HG02610 (cell line): ENCODE results near the gene CD81.

Experiments
- ATAC-seq: cut with Tn5 transposase; IDR thresholded peaks from one replicate; pipeline ENCODE4 v1.9.1; 2021; ENCODE audit warnings: mild to moderate bottlenecking, moderate library complexity; ENCODE audit not compliant: unreplicated experiment

The CD81 gene

DNA sequence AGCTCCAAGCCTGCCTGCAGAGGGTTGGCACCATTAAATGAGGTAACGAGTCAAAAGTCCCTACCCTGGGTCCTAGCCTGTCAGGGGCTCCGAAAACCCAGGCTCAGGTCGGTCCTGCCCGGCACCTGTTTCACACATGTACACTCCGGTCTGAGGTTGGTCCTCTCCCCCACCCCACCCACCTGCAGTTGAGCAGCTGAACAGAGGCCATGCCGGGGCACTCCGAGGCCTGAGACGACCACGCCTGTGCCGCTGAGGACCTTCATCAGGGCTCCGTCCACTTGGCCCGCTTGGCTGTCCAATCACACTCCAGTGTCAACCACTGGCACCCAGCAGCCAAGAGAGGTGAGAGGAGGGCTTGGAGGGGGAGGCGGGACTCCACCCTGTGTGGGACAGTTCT, 25.0 kb downstream of the CD81 start:
- no peak for ATAC-seq

DNA sequence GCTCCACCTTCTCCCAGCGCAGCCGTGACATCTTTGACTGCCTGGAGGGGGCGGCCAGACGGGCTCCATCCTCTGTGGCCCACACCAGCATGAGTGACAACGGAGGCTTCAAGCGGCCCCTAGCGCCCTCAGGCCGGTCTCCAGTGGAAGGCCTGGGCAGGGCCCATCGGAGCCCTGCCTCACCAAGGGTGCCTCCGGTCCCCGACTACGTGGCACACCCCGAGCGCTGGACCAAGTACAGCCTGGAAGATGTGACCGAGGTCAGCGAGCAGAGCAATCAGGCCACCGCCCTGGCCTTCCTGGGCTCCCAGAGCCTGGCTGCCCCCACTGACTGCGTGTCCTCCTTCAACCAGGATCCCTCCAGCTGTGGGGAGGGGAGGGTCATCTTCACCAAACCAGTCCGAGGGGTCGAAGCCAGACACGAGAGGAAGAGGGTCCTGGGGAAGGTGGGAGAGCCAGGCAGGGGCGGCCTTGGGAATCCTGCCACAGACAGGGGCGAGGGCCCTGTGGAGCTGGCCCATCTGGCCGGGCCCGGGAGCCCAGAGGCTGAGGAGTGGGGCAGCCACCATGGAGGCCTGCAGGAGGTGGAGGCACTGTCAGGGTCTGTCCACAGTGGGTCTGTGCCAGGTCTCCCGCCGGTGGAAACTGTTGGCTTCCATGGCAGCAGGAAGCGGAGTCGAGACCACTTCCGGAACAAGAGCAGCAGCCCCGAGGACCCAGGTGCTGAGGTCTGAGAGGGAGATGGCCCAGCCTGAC, 26.0 kb downstream of the CD81 start:
- ATAC-seq: no peak

DNA sequence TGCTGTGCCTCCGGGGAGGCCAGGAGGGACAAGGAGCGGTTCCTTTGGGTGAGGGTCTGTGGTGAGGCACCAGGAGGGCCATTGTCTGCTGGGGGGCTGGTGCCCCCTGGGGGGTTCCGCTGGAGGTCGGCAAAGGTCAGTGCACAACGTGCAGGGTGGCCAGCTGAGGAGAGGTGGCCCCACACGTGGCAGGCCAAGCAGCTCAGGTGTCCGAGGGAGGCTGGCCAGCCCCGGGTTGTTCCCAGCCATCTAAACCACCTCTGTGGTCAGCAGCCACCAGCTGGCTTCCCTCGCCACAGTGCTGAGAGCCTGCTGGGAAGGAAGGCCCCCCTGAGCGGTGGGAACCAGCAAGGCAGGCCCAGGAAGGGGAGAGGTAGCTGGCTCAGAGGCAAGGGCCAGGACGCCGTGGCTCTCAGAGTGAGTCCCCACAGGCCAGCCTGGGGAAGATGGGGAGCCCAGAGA, 27.7 kb downstream of the CD81 start:
- no peak for ATAC-seq

DNA sequence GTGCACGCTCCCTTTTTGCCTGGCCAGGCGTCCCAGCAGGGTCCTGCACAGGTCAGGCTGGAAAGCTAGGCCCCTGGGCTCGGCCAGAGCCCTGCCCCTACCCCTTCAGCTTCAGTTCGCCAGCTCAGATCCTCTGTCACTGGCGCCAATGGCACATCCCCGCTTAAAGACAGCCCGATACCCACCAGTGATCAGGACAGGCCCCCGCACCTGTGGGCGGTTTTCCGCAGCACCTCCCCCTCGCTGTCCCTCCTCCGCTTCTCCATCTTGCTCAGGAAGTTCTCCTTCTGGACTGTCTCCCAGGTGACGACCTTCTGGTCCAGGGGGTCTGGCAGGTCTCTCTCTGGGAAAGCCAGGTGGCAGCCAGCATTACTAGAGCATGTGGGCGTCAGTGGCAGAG, 29.3 kb downstream of the CD81 start:
- no peak for ATAC-seq

DNA sequence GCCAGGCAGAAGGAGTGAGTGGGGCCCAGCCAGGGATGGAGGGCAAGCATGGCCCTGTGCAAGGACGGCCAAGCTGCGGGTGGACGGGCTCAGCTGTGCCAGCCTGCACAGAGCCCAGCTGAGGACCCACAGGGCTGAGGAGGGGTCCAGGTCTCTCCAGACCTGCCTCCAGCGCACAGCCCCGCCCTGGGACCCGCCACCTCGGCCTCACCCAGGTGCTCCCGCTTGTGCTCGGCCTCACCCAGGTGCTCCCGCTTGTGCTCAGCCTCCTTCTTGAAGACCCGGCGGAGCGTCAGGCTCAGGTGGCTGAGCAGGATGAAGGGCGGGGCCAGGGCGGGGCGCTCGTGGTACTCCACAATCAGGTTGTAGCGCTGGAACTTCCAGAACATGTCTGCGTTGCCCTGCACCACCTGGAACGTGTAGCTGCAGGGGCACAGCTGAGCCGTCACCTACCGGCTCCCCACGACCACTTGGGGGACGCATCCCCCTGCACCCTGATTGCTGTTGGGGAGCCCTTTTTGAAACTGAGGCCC, 29.8 kb downstream of the CD81 start:
- ATAC-seq: no peak

DNA sequence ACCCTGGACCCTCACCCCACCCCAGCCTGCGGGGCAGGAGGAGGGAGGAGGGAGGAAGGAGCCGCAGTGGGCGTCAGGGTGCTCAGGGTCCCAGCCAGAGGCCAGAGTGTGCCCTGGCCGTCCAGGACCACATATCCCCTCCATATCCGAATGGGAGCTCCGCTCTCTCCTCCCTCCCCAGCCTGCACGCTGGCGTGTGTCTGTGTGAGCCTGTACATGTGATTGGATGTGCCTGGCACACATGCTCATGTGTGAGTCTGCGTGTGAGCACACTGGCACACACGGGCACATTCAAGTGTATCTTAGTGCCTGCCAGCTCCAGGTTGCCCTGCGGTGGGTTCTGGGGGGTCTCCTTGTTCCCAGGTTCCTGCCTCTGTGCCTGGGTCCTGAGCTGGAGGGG, 31.6 kb downstream of the CD81 start:
- no peak for ATAC-seq

DNA sequence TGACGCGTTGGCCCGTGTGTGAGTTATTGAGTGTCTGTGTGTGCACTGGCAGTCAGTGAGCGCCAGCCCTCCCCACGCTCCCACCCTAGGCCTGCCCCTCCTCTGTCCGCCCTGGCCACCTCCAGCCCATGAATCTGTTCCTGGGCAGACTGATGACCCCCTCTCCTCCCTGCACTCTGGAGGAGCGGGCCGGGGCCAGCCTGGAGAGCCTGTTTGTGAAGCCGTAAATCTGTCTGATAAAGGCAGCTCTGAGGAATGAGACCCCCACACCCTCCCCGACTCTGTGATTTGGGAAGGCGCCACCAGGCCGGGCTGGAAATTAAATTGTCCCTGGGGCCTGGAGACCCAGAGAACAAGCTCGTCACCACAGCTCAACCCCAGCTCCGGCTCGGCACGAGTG, 32.0 kb downstream of the CD81 start:
- ATAC-seq: no peak

DNA sequence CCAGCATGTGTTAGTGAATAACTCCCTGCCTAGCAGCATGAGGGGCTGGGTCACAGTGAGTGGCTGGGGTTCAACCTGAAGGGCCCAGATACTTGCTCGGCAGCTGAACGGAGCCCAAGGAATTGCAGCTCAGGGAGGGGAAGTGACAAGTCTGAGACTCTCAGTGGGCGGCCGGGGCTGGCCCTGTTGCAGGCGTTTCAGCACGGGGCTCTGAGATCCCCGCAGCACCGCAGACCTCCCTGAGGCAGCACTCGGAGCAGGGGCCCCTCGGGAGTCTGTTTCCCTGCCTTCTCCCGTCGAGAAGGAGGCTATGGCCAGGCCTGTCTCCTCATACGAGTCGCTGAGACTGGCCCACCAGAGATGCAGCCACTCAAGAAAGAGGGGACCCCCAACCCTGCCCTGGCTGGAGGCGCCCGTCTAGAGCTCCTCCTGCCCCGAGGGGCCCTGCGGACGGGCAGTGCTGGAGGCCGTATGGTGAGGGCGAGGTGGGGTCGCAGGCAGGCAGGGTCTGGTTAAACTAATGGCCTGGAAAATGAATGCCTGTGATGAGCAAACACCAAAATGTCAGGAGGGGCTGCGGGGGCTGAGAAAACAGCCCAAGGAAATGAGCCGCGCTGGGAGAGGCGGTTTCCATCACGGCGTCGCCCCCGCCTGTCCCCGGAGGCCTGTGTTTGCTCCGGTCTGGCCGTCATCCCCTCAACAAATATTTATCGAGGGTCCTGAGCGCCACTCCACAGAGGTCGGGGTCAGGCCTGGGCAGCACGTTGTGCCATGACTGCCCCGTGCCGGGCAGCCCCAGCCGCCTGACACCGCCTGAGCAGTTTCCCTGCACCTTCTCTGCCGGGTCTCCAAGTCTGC, 32.7 kb downstream of the CD81 start:
- ATAC-seq: no peak

DNA sequence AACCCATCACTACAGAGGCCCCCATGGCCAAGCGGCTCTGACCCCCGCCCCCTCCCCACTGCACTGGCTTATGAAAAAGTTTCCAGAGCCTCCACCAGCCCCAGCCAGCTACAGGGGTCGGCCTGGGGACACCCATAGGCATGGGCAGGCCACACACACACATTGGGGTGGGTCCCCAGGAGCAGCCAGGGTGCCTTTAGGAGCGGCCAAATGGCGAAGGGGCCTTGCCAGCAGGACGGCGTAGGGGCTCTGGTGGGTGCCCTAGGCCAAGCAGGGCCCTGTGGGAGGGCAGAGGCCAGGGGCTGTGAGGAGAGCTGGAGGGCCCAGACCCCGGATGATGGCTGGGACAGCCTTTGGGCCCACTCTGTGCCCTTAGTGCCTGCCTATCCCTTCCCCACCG, 33.5 kb downstream of the CD81 start:
- ATAC-seq: no peak

DNA sequence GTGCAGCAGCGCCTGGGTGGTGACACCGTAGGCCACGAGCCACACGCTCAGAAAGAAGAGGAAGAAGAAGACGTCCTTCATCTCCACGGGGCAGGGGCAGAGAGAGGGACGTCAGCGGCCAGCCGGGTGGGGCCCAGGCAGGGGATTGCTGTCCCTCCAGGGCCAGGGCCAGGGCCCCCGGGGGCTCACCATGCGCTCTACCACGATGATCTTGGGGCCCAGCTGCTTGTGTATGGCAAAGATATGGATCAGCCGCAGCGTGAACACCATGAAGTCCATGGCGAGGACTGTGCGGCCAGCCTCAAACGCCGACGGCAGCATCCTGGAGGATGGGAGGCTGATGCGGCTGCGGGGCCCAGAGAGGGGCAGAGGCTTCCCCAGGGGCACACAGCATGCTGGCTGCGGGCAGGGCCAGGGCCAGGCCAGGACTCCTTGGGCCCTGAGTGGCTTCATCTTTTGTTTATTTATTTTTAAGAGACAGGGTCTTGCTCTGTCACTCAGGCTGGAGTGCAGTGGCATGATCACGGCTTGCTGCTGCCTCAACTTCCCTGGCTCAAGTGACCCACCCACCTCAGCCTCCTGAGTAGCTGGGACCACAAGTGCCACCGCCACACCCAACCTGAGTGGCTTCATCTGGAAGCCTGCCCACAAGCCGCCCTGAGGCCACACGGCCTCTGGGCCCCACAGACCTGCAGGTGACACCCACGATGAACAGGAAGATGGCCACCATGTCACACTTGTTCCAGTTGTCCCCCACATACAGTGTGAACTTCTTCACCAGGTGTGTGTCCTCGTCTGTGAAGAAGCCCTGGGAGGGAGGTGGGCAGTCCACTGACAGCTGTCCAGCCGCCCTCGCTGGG, 34.6 kb downstream of the CD81 start:
- no peak for ATAC-seq

DNA sequence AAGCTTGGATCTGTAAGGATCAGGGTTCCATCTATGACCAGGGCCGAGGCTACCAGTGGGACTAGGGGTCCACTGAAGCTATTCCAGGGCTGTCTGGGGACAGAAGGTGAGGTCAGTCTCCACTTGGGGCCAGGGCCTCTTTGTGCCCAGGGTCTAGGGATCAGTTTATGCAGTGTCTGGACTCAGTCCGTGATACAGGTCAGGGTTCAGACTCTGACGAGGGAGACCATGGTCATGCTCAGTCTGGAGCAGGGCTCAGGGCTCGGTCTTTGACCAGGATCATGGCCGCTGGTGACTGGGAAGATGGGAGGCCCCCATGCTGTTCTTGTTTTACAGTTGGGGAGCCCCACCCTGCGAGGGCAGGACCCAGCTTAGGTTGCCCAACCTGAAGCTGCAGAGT, 35.2 kb downstream of the CD81 start:
- ATAC-seq: no peak

DNA sequence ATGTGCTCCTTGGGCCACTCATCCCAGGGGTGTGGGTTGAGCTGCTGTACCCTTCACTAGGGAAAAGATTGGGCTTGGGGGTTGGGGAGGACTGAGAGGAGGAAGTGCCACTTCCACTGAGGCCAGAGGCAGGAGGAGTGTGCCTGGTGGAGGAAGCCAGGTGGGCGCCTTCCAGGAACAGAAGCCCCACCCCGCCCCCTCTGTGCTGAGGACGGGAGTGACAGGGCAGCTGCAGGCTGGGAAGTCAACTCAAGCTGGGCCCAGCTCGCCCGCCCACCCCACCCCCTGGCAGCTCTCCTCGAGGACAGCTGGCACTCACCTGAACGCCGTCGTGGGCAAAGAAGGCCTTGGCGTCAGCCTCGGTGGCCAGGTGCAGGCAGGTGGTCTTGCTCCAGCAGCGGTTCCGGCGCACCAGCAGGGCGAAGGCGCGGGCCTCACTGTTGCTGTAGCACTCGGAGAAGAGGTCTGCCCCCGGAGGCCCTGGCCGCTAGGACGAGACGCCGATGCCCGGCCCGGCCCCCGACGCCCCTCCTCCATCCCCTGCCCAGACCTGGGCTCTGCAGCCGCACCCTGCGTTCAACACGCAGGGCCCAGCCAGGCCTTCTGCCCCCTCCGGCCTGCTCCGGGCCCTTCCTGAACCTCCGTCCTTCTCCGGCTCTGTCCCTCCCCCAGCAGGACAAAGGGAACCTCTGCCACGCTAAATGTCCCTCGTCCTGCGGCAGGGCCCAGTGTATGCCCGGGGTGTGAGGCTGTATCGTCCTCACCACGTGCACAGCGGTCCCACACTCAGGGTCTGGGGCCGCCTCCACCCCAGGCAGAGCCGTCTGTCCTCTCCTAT, 36.9 kb downstream of the CD81 start:
- ATAC-seq: no peak

DNA sequence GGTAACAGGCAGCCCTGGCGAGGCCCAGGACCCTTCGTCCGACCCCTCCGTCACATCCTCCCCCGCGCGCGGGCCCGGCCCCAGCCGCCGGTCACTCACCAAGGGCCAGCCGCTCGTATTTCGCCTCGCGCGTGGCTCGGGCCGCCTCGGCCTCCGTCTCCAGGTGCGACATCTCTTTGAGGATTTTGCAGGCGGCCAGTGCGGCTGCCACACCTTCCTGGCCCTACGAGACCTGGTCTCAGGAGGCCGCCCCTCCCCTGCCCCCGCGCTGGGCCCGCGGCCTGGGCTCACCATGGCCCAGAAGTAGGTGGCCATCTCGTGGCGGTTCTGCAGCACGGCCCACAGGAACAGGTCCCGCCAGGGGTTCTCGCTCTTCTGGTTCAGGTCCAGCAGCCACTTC, 37.5 kb downstream of the CD81 start:
- no peak for ATAC-seq

DNA sequence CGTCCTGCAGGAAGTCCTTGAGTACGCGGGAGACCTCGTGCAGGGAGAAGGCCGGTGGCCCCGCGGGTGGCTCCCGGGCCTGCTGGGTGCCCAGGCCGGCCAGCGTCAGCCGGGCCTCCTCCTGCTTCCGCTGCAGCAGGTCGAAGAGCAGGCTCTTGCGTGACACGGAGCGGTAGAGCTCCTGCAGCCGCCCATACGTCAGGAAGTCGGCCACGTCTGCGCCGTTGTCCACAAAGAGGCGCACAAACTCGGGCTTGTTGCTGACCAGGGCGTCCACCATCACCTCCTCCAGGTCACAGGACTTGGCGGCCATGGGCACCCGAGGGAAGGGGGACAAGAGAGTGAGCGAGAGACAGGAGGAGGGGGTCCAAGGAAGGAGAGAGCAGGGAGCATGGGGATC, 38.1 kb downstream of the CD81 start:
- no peak for ATAC-seq

DNA sequence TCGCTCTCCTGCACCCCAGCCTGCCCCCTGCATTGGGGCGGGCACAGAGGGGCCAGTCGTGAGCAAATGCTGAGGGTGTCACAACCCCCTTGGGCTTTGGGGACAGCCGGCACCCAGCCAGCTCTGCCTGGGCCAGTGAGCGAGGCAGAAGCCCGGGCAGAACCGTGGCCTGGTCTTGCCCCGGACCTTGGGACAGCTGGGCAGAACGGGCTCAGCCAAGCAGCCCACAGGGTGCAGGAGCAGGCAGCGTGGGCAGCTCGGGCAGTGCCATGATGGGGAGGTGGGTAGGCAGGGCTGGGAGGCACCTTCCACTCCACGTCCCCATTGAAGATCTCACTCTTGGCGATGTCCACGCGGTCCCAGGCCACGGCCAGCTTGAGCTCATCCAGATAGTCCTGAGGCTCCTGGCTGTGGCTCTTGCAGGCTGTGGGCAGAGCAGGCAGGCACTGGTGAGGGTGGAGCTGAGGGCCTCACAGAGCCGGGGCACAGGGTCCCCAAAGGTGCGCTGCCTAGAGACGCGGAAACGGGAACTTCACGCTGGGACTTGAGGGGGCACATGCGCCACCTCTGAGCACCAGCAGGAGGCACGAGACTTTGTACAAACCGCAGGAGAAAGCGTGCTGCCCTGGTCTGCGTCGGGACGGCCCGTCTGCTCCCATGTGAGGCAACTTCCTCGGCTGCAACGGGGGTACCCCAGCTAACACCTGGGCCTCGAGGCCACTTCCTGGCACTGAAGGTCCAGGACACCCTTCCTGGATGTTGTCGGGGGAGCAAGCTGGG, 38.7 kb downstream of the CD81 start:
- no peak for ATAC-seq

DNA sequence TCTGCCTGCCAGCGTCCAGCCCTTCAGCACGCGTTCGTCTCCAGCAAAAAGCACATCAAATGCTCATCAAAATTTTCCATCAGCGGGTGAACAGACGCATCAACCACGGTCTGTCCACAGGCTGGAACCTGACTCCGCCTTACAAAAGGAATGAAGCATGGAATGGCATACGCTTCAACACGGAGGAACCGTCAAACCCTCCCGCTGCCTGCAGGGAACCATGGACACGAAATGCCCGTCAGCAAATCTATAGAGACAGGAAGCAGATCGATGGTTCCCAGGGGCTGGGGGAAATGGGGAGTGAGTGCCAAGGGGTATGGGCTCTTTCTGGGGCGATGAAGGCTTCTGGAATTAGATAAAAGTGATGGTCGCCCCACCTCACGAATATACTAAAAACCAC, 39.7 kb downstream of the CD81 start:
- ATAC-seq: no peak

DNA sequence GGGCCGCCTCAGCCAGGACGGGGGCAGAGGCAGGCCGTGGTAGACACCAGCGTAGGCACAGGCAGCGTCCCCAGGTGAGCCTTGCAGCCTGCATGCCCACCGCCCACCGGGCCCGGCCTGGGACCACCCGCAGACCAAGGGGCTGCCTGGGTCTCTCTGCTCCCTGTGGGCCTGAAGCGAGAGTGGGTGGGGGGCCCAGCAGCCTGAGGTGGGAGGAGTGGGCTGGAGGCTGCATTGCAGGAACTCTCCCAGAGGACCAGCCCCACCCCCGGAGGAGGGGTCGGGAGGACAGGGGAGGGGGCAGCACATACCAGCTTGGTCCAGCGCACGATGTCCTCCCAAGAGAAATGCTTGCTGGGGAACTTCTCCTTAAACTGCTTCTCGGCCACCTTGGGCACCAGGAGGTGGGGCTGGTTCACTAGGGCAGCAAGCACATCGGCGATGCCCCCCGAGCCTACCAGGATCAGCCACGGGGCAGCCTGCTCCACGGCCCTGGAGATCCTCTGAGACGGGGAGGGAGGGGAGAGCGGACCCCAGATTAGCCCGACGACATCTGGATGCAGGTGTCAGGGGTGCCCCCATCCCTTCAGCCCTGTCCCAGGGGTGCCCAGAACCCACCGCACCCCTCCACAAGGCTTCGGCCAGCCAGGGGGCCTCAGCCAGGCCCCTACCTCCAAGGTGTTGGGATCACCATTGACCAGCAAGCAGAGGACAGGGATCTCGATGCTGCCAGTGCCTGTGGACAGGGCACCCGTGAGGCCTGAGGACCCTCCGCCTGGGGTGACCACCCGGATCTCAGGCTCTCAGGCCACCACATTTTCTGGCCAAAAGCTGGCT, 41.0 kb downstream of the CD81 start:
- no peak for ATAC-seq

DNA sequence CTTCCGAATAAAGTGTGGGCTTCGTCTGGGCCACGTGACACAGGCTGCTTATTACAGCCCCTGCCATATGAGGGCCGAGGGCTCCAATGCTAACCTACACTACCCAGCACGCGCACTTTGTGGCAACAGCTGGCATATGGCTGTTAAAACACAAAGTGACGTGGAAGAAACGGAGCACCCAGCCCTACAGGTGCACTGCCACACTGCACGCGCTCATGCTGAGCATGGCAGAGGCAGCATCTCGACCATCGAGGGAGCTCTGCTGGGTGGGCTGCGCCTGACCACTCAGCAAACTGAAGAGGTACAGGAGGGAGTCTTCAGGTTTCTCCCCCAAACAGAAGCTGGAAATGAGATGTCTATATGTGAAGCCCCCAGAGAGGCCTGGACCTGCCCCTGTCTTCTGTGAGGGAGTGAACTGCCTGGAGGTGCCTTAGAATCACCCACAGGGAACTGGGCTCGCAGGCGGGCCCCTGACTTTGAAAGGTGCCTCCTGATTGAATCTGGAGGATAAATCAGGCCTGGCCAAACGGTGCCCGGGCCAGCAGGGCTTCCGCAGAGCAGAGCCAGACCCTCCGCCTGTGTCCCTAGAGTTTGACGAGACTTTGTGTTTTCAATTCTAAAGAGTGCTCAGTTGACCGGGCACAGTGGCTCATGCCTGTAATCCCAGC, 41.7 kb downstream of the CD81 start:
- ATAC-seq: no peak
